ENCODE measurements around the gene ZP4.

The ZP4 gene, protein sequence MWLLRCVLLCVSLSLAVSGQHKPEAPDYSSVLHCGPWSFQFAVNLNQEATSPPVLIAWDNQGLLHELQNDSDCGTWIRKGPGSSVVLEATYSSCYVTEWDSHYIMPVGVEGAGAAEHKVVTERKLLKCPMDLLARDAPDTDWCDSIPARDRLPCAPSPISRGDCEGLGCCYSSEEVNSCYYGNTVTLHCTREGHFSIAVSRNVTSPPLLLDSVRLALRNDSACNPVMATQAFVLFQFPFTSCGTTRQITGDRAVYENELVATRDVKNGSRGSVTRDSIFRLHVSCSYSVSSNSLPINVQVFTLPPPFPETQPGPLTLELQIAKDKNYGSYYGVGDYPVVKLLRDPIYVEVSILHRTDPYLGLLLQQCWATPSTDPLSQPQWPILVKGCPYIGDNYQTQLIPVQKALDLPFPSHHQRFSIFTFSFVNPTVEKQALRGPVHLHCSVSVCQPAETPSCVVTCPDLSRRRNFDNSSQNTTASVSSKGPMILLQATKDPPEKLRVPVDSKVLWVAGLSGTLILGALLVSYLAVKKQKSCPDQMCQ

DNA sequence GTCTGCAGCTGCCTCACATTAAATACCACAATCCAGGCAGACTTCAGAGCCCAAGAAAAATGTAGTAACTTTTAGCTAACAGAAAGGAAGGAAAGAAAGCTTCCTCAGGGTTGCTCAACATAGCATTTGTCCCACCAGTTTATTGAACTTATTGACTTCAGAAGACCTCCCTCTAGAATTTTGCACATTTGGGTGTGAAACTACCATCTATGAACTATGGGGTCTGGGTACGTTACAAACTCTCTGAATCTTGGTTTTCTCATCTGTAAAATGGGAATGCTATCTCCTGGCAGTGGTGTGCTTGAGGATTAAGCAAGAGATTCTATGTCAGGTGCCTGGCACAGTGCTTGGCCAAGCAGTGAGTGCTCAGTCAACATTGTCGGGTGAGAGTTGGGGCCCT lies at the start of gene ZP4:
TSS of gene ZP4 (minus strand) at position 101 of the 400 bp plus-strand sequence. CDS start 287 bp downstream, outside the sequence.
- DNase-seq = no peak

DNA sequence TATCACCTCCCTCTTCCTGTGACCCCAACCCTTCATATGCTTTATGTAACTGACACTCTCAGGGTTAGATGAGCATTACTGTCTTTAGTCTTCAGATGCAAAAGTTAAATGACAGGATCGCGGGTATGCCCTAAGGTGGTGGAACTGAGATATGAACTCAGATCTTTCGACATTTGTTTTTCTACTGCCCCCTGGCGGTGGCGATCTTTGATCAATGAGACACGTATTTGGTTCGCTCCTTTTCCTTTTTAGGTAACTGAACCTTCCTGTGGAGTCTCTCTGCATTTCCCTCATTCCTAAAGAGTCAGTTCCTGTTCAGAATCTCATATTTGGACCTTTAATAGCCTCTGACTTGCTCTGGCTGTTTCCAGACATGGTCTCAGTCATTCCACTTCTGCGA lies 47.8 kb upstream of the ZP4 start:
- no peak for DNase-seq

DNA sequence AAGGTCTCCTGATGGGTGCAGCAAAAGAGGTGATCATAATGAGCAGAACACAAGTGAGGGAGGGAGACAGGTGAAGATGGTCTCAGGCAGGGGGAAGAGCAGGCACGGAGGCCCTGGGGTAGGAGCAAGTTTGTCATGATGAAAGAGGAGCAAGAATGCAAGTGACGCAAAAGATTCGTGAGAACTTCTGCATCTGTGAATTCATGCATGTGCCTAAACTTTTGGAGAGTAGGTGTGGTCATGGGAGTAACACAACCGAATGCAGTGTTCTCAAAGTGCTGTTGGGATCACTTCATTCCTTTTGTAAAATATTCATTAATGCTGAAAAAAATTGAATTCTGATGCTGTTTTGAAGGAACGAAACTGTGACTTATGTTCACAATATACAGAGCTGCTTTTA lies 47.3 kb upstream of the ZP4 start:
- DNase-seq = no peak

DNA sequence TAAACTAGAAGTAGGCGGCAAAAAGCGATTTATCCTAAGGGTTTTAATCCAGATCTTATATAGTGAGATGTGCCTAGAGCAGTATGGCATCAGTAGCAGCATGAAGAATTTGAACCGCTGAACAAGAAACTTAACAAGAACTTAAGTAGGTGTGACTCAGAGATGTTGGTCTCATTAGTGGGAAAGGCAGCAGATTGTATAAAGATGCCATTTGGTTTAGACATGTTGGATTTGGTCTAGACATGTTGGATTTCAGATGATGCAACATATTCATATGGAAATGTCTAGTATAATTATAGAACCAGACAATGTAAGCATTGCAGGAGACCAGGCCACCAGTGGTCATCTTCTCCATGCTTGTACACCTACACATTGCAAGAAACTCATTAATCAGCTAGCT lies 42.1 kb upstream of the ZP4 start:
- DNase-seq = no peak

DNA sequence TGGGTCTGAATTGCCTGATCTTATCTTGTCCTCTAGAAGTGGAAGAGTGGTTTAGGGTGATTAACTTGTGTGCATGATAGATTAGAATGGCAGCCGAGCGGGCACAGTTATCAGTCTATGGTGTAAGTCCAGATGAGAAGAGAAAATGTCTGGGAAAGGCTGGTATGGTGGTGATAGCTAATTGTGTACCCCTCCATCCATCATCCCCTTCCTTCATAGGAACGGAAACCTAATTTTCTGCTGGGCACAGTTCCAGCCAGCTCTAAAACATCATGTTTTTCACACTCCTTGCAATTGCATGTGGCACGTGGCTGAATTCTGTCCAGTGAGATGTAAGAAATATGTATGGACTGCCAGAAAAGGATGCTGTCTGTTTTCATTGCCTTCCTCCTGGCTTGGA lies 40.9 kb upstream of the ZP4 start:
- DNase-seq = no peak

DNA sequence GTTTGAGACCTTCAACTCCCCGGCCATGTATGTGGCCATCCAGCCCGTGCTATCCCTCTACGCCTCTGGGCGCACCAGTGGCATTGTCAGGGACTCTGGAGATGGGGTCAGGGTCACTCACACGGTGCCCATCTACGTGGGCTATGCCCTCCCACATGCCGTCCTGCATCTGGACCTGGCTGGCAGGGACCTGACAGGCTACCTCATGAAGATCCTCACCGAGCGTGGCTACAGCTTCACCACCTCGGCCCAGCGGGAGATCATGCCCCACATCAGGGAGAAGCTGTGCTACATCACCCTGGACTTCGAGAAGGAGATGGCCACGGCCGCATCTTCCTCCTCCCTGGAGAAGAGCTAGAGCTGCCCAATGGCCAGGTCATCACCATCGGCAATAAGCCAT lies 36.5 kb upstream of the ZP4 start:
- no peak for DNase-seq

DNA sequence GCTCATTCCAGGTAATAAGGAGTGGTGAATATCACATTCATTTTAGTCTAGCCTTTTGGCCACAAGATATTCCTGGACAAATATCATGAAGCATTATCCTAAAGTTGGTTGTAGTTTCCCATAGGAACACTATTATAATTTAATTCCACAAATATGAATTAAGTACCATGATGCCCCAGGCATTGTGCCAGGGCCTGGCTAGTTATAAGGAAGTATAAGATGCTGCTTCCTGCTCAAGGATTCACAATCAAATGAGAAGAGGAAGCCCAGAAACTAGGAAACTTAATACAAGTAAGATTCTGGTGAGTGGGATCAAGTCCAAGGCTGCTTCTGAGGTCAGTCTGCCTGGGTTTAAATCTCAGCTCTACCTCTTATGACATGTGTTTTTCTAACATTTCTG lies 30.6 kb upstream of the ZP4 start:
- DNase-seq = no peak

DNA sequence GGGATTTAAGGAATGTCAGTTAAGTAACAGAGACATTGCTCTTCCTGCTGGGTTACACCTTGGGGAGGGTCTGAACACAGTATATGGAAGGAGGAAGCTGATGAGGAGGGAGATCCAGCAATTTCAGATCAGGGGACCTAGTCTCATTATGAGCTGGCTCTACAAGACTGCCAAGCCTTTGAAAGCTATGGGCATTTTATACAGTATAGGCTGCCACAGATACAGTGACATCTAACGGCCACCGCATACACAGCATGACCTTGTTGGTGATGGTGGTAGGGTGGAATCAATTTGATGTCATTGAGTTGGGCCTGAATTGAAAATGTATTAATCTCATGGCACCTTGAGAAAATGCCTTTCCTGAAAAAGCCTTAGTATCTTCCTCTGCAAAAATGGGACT lies 22.6 kb upstream of the ZP4 start:
- DNase-seq = no peak

DNA sequence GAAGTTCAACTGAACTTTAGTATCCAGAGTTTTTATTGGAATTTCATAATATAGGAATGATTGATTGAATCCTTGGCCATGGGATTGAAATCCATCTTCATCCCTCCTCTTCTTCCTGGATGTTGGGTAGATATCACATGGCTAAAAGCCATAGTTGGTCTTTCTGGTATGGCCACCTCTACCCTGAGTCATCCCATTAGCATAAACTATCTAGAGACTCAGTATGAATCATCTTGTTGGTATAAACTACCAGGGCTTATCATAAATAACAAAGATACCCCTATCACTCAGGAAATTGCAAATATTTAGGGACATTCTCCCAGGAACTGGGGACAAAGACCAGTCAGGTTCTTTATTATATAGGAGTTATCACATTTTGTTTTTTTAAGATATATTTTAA lies 21.2 kb upstream of the ZP4 start:
- no peak for DNase-seq

DNA sequence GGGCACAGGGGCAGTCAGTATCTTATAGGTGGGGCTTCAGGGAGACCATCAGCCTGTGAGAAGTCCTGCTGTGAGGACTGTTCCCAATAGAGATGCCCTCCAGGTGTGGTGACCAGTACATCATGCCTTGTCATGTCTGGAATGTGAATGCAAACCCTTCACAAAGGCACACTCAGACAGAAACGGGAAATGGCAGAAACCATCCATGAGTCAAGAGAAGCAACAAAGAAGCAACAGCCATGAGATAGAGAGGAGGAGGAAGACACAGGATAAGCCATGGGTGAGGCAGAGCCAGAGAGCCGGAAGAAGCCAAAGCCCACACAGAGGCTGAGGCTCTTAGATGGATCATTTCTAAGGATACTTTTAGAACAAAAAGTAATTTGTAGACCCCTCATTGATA lies 20.1 kb upstream of the ZP4 start:
- DNase-seq = no peak

DNA sequence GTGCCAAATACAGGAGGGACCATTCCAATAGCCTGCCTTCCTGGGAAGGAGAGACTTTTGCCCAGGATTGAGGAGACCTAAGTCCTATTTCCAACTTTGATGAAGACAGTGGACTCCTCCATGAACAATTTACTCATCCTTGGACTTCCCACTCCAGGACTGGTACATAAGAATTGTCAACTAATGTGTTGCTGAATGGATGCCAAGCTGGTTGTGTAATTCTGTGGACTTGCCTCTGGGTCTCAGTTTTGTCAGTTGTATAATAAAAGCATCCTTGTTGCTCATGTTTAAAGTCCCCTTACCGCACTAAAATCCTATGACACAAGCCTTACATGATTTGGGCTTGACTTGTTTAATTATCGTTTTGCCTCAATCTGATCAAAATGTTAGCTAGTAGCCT lies 13.2 kb upstream of the ZP4 start:
- DNase-seq = no peak

DNA sequence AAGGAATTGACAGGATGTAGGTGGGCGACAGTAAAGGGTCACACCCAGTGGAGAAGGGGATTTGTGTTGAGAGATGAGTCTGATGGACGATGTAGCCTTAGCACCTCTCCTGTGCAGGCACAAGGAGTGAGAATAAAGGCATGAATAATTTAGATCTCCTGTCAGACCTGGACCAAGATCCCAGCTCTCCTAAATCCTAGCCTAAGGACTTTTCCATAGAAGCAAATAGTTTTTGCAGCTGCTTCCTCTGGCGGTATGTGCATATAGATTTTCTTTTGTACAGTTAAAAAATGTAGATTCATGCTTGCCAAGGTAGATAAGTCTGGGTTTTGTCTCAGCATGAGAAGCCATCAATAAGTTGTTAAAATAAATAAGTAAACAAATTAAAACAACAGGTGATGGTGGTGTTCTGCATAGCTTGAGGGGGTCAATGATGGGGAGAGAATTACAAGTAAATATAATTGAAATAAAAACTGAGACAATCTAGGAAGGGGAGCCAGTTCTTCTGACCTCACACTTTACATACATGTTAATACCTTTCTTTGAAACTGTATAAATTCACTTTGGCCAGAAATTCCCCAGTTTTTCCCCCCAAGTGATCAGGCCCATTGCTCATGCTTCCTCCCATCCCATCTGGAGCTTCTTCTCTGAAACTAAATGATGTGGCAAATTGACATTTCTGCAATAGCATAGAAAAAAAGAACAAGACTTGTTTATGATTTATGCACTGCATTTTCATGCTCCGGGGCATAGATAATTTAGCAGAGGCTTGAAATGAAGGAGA lies 12.4 kb upstream of the ZP4 start:
- DNase-seq = no peak

DNA sequence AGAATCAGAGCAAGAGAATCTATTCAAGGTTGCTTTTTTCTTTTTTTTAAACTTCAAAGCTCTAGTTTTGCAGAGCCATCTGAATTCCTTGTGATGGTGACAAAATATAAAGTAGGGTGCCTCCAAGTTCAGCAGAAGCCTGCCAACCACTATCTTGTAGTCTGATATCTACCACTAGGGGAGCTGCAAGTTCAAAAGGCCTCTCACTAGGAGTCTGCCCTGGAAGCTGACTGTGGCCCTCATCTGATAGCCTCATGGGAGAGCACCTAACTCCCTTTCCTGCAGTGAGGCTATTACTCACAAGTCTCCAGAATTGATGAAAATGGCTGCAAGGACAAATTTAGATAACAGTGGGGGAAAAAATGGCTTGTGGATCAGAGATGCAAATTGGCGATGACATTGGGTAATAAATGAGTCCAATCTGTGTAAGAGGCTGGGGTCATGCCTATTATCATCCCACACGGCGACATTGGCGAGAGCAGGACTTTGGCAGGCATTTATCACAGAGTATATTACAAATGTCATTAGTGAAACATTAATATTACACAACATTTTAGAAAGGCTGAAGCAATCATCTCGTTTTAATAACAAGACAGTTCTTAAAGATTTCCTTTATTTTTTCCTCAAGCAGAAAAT lies 10.7 kb upstream of the ZP4 start:
- DNase-seq = peak; percentile 18

DNA sequence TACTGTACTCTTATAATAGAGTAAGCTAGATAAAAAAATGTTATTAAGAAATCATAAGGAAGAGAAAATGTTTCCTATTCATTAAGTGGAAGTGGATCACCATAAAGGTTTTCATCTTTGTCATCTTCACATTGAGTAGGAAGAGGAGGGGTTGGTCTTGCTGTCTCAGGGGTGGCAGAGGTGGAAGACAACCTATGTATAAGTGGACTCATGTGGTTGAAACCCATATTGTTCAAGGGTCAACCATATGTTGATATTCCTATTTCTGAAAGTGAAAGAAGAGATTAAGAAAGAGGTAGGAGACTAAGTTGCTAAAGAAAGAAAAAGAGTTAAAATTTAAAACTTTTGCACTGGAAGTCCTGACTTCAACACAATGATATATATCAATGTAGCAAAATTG lies 4.9 kb upstream of the ZP4 start:
- no peak for DNase-seq

DNA sequence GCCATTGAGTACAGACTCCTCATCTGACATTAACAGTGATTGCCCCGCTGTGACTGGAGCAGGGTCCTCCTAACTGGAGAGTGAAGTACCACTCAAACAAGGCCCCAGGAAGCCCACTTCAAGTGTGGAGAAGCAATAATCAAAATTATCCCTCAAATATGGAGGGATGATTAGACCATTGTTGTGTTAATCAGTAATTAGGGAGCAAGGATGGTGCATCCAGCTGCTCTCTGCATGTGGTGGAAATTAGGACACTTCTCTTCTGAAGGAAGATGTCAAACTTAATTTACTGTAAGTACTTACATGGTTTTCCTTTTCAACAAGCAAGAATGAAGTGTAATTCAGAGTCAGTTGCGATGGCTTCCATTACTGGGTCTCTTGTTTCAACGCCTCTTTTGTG lies 3.4 kb upstream of the ZP4 start:
- DNase-seq = no peak

DNA sequence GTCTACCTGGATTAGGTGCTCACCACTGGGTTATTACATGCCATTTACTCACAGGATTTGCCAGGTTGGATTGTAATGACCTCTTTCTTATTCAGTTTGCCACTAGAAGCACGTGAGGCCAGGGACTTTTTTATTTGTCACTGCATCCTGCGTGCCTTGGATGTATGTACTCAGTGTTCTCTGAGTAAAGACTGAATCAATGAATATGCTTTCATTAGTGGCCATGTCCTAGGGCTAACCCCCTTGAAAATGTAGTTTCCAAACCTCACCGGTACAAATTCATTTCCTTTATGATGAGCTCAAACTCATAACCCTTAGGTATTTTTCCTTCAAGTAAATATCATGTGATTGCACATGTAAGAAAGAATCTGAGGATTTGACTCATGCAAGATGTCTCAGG lies 1.3 kb upstream of the ZP4 start:
- DNase-seq = no peak

DNA sequence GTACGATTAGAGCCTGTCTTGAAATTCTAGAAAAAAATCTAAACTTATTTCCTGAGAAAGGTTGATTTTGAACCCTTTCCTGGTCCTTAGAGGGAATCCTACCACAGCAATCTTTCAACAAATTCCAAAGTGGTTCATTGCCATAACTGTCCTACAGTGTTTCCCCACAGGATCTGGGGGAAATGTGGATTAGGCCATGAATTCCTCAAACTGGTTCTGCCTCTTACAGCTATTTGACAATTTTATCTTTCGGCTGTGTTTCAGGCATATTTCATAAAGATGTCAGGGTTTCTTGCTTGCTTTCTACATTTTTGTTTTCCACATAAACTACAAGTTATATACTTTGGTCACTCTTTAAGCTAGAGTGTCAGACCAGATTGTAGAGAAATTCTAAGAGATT lies 544 bp upstream of the ZP4 start:
- DNase-seq = no peak

DNA sequence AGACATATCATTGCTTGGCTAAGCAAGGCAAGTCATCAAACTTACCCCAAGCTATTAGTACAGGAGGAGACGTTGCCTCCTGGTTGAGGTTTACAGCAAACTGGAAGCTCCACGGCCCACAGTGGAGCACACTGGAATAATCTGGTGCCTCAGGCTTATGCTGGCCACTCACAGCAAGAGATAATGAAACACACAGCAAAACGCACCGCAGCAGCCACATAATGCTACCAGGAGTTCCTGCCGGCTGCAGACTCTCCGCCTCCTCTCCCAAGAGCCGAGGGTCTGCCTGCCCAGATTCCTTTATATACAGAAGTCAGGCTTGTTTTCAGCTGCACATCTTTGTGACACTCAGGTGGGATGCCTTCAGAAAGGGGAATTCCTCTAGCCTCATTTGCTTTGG lies 306 bp downstream of the ZP4 start:
- DNase-seq = no peak

DNA sequence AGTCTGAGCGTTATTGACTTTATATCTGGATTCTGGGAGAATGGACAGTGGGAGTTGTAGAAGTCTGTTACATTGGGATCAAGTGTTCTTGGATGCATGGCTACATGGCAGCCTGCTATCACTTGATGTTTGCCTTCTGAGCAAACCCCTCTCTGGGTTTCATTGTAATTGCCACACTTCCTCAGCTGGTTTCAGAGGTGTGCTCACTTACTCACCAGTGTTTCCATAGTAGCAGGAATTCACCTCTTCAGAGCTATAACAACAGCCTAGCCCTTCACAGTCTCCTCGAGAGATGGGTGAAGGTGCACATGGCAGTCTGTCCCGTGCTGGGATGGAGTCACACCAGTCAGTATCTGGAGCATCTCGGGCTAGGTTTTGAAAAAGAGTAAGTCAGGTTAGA lies 2.6 kb downstream of the ZP4 start:
- no peak for DNase-seq

DNA sequence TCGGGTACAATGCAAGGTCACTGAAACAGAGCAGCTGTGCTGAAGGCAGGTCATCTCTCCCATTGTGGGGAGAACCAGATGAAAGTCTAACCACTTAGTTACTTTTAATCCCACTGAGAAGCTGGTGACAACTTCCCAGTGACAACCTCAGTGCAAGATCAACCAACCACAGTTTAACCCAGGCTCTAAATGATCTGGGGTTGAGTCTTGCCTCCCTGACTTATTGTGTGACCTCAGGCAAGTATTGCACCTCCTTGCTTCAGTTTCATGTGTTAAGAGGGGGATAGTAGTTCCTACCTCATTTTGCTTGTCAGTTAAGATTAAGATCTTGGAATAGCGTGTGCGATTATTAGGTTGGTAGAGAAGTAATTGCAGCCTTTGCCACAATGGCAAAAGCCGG lies 3.2 kb downstream of the ZP4 start:
- DNase-seq = no peak

DNA sequence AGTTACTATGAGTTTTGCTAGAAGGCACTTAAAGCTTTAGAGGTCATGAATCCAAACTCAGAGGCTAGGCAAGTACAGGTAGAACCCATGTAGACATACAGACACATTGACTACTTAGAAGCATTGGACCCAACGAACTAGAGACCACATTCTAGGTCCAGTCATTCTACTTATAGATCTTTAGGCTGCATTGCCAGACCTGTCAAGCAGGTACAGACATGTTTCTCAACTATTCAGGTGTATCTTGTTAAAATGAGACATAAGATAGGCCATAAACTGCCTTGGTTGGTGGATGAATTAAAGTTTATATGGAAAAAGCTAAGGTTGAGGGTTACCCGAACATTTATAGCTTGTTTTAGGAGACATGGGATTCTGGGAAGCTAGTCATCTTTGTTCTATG lies 6.5 kb downstream of the ZP4 start:
- DNase-seq = no peak

DNA sequence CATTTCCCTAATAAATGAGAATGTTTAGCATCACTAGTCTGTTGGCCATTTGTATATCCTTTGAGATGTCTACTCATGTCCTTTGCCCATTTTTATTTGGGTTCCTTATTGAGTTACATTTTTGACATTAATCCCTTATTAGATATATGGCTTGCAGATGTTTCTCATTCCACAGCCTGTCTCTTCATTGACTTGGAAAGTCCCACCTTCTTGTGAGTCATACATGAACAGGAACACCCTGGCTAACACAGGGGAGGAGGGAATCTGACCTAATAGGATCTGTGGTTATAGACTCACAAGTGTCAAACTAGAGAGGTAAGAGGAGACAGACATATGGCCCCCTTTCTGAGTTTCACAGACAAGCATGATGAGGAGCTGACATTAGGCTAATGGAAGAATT lies 11.5 kb downstream of the ZP4 start:
- no peak for DNase-seq

DNA sequence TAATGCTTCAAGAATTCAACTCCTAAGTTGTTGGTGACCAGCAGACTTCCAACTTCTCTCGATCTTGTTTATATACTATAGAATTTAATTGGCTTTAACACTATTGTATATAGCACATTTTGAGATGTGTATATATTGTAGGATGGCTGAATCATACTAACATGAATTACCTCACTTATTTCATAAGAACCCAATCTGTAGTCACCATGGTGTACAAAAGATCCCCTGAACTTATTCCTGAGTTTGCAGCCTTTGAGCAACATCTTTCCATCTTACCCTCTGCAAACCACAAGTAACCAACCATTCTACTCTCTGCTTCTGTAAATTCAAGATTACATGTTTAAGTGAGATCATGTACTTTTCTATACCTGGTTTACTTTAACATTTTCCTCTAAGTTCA lies 12.3 kb downstream of the ZP4 start:
- DNase-seq = no peak

DNA sequence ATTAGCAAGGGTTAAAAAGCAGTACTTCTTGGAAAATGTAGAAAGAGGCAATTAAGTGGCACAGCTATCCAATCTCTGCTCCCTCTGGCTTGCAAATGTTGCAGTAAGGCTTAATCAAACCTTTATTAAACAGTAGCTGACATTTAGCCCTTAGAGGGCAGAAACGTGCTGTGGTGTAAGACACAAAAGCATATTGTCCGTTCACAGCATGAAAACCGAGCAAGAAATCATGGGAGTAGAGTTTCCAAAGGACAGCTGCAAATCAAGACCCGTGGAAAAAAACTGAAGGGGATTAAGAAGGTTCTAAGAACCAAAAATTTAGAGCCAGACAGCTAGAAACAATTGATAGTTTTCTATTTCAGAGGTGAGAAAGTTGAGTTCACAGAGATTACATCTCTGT lies 13.1 kb downstream of the ZP4 start:
- no peak for DNase-seq

Data from MV-4-11 (cell line).